ENCODE results near the gene BBS2. TPM values are rescaled to one million over a fixed set of nuclear protein-coding genes. Genes with fewer than 3 reads are reported as not detected.
A peak's percentile ranks its signal among the peaks of the same experiment; 100 is the strongest.

BBS2 gene
- total RNA-seq, 1 experiment from 2014 or later: 56.3 TPM

DNA sequence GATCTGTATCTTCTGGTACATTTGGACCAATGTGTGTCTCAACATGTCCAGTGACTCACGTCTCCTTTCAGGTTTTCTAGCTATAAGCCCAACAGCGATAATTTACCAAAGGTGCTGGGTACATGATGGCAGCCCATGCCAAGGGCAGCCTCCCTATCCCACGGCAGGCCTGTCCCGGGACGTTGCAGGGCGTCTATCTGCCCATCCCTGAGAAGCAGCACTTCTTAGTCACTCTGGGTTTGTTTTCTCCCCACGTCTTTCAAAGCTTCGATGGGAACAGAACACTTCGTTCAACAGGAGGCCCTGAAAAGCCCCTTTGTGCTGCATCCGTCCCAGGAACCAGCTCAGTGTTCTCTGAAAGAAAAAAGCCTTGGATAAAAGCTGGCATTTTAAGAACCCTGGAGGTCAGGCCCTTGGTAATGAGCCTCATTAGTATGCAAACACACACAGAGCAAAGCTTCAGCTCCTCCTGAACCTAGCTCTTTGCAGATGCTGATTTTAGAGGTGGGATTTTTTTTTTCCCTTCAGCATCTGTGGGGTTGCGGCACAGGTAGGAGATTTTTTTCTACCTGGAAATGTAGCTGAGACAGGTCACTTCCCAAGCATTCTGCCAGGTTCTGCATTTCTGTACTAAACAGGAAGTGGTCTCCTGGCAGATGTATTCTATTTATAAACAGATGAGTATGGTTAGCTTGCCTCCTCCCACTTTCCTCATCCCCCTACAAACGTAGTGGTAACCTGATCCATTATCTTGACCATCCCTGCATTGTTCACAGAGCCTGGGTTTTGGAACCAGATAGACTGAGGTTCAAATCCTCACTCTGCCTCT lies 27.5 kb upstream of the BBS2 start:
- POLR2A ChIA-PET (ENCODE audit: unreplicated experiment): interaction anchor here (0.6 kb wide), 1 partner anchor 96 kb away, joined by 6 read pairs; no protein-coding TSS in a partner anchor
- Histone ChIP-seq H3K27ac (no peak overlapping the region), H4K20me1 (ENCODE audit: insufficient read depth) (no peaks in the 10 kb centered on the region), H3K4me3 (no peak overlapping the region), H2AFZ (no peak overlapping the region), H3K36me3 (ENCODE audit: low read depth) (no peaks in the 10 kb centered on the region), H3K9me3 (ENCODE audit: insufficient read depth, low read depth) (no peaks in the 10 kb centered on the region), H3K9me2 (ENCODE audit: insufficient read depth) (no peaks in the 10 kb centered on the region), H3F3A (ENCODE audit: insufficient read depth, low read depth) (peaks cover 4% of the 10 kb centered on the region; the same call in 1 of the 2 replicates), H3K4me2 (no peak overlapping the region), H3K27me3 (ENCODE audit: insufficient read depth, low read depth) (no peaks in the 10 kb centered on the region), H3K79me2 (ENCODE audit: low read depth) (no peaks in the 10 kb centered on the region), H3K4me1 (replicated peaks; ENCODE audit: insufficient read depth) (no peaks in the 10 kb centered on the region)
- intact Hi-C loops (cut with micrococcal nuclease; ENCODE audit: unreplicated experiment): no loop called here
- CTCF ChIA-PET: interaction anchor here (0.6 kb wide), 1 partner anchor 69 kb away, joined by 3 read pairs; no protein-coding TSS in a partner anchor
- BruUV-seq (replicated peaks): no TSS peak
- peak in 1 of 2 experiments; percentile 16 for DNase-seq
- TF ChIP-seq, protein P1, sequence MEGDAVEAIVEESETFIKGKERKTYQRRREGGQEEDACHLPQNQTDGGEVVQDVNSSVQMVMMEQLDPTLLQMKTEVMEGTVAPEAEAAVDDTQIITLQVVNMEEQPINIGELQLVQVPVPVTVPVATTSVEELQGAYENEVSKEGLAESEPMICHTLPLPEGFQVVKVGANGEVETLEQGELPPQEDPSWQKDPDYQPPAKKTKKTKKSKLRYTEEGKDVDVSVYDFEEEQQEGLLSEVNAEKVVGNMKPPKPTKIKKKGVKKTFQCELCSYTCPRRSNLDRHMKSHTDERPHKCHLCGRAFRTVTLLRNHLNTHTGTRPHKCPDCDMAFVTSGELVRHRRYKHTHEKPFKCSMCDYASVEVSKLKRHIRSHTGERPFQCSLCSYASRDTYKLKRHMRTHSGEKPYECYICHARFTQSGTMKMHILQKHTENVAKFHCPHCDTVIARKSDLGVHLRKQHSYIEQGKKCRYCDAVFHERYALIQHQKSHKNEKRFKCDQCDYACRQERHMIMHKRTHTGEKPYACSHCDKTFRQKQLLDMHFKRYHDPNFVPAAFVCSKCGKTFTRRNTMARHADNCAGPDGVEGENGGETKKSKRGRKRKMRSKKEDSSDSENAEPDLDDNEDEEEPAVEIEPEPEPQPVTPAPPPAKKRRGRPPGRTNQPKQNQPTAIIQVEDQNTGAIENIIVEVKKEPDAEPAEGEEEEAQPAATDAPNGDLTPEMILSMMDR (conservative IDR thresholded peaks at IDR 0.05): no peak
- no peak for TF ChIP-seq EZH2 (IDR thresholded peaks at IDR 0.05; ENCODE audit: low read depth)

GRCh38 chr16:56542039-56542438 lies 22.2 kb upstream of the BBS2 start:
- Histone ChIP-seq H3K4me1 (replicated peaks; ENCODE audit: insufficient read depth) (no peaks in the 10 kb centered on the region), H3K4me3 (no peak overlapping the region), H3K4me2 (no peak overlapping the region), H3K79me2 (ENCODE audit: low read depth) (no peaks in the 10 kb centered on the region), H4K20me1 (ENCODE audit: insufficient read depth) (no peaks in the 10 kb centered on the region), H3K36me3 (ENCODE audit: low read depth) (no peaks in the 10 kb centered on the region), H2AFZ (no peak overlapping the region; the same call in 1 of the 2 replicates), H3K9me3 (ENCODE audit: insufficient read depth, low read depth) (no peaks in the 10 kb centered on the region; the same call in 1 of the 2 replicates), H3K27ac (no peak overlapping the region), H3K27me3 (ENCODE audit: insufficient read depth, low read depth) (no peaks in the 10 kb centered on the region), H3K9me2 (ENCODE audit: insufficient read depth) (no peaks in the 10 kb centered on the region), H3F3A (ENCODE audit: insufficient read depth, low read depth) (peaks cover 1% of the 10 kb centered on the region; the same call in 1 of the 2 replicates)
- intact Hi-C loops (cut with micrococcal nuclease; ENCODE audit: unreplicated experiment): no loop called here
- no TSS peak for BruUV-seq (replicated peaks)
- ChIA-PET CTCF (no interaction called here), POLR2A (ENCODE audit: unreplicated experiment) (no interaction called here)
- DNase-seq: no peak
- TF ChIP-seq, protein P1 (conservative IDR thresholded peaks at IDR 0.05): no peak
- TF ChIP-seq EZH2 (IDR thresholded peaks at IDR 0.05; ENCODE audit: low read depth): no peak

DNA sequence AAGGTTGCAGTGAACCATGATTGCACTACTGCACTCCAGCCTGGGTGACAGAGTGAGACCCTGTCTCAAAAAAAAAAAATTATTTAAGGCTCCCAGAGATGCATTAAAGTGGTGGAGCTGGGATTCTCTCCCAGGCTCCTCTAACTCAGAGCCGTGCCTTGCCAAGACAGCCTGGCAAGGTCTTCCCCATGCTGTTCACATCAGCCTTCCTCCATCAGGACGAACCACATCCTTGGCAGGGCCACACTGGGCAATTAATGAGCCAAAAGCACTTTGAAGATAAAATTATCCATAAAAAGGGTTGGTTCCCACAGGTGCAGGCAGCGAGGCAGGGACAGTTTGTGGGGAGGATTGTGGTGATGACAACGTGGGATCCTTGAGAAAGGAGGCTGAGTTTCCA lies 19.8 kb upstream of the BBS2 start:
- no peaks in the 10 kb centered on the region for H4K20me1 ChIP-seq (ENCODE audit: insufficient read depth)
- H3K4me1 ChIP-seq (replicated peaks; ENCODE audit: insufficient read depth): no peaks in the 10 kb centered on the region
- H3K4me2 ChIP-seq: 0 out of 2 replicates have a peak overlapping the region, but pooled peaks have one; percentile 6
- intact Hi-C loops (cut with micrococcal nuclease; ENCODE audit: unreplicated experiment): no loop called here
- no peaks in the 10 kb centered on the region; the same call in 1 of the 2 replicates for H3K9me3 ChIP-seq (ENCODE audit: insufficient read depth, low read depth)
- BruUV-seq (replicated peaks): no TSS peak
- H3K27me3 ChIP-seq (ENCODE audit: insufficient read depth, low read depth): no peaks in the 10 kb centered on the region
- ChIA-PET POLR2A (ENCODE audit: unreplicated experiment) (no interaction called here), CTCF (interaction anchor here (0.6 kb wide), 1 partner anchor 700 kb away, joined by 3 read pairs; no protein-coding TSS in a partner anchor)
- no peaks in the 10 kb centered on the region for H3F3A ChIP-seq (ENCODE audit: insufficient read depth, low read depth)
- no peaks in the 10 kb centered on the region for H3K79me2 ChIP-seq (ENCODE audit: low read depth)
- no peak for TF ChIP-seq EZH2 (IDR thresholded peaks at IDR 0.05; ENCODE audit: low read depth)
- TF ChIP-seq, protein P1 (conservative IDR thresholded peaks at IDR 0.05): no peak
- H3K4me3 ChIP-seq: no peak overlapping the region
- no peak overlapping the region for H2AFZ ChIP-seq
- H3K27ac ChIP-seq: no peak overlapping the region
- no peaks in the 10 kb centered on the region for H3K36me3 ChIP-seq (ENCODE audit: low read depth)
- no peak for DNase-seq
- H3K9me2 ChIP-seq (ENCODE audit: insufficient read depth): no peaks in the 10 kb centered on the region
